ENCODE measurements around the gene GTPBP3.

DNA sequence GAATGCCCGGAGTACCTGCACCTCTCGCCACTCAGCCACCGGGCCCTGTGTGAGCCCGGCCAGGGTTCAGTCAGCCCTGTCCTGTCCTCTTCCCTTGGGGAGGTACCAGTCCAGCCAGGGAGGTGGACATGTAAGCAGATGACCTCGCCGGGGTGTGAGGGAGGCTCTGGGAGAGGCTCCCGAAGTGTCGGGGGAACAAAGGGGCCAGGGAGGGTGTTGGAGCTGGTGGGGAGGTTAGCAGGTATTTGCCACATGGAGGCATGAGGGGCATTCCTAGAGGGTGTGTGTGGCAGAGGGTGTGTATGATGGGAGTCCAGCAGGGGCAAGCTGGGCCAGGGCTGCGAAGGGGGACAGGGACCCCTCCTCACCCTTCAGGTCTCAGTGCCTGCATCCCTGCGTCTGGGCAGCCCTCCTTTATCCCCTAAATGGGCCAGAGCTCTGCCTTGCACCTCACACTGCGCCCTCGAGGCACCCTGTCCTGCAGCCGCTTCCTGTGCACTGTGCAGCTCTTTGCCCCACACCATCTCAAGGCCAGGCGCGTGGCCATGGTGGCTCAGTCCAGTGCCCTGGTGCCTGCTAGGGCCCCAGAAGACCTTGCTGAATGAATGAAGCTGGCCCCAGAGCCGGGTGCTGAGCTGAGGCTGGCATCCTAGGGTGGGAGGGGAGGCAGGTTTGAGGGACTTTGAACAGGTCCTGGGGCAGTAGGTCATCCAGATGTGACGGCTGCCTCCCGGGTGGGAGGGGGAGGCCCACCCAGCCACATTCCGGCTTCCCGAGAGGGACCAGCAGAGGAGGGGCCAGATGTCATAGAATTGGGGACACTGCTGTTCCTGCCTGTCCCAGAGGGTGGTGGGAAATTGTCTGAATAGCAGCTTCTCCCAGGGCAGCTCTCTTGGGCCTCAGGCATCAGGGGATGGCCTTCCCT lies 24.9 kb upstream of the GTPBP3 start:
- TF ChIP-seq, protein P1, sequence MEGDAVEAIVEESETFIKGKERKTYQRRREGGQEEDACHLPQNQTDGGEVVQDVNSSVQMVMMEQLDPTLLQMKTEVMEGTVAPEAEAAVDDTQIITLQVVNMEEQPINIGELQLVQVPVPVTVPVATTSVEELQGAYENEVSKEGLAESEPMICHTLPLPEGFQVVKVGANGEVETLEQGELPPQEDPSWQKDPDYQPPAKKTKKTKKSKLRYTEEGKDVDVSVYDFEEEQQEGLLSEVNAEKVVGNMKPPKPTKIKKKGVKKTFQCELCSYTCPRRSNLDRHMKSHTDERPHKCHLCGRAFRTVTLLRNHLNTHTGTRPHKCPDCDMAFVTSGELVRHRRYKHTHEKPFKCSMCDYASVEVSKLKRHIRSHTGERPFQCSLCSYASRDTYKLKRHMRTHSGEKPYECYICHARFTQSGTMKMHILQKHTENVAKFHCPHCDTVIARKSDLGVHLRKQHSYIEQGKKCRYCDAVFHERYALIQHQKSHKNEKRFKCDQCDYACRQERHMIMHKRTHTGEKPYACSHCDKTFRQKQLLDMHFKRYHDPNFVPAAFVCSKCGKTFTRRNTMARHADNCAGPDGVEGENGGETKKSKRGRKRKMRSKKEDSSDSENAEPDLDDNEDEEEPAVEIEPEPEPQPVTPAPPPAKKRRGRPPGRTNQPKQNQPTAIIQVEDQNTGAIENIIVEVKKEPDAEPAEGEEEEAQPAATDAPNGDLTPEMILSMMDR (IDR thresholded peaks at IDR 0.05; ENCODE audit: borderline replicate concordance, extremely low read depth, low read length, poor library complexity, severe bottlenecking): no peak
- no peak for TF ChIP-seq EZH2 (IDR thresholded peaks at IDR 0.05; ENCODE audit: borderline replicate concordance, low read depth, low read length, severe bottlenecking)

Measured in DND-41 (cell line).